Activated naive CD4-positive, alpha-beta T cell treated with anti-CD3 and anti-CD28 coated beads, Interleukin-2, amount 50 U/mL, for 72 hours (primary cell): Measurements from ENCODE around the gene DNPH1. TPM values are rescaled to one million over a fixed set of nuclear protein-coding genes. Genes with fewer than 3 reads are reported as not detected.

ENCODE experiments used
- ATAC-seq, 2 donors: fragments of 150-1000 bp; cut with Tn5 transposase; 2 replicates each; pipeline ENCODE4 v1.10.0; 2021; ENCODE audit warnings: mild to moderate bottlenecking in 2 of 2, moderate library complexity in 2 of 2
- DNase-seq, 2 donors: peaks; one replicate each; pipeline ENCODE4 v3.0.0; 2021 to 2022; ENCODE audit warnings: low spot score in 2 of 2
- H3K27ac Mint-ChIP-seq, 2 donors: one replicate each; pipeline ENCODE4 v1.8.0; 2022; ENCODE audit warnings: mild to moderate bottlenecking in 2 of 2, mixed read lengths in 2 of 2
- H3K36me3 Mint-ChIP-seq, 2 donors: one replicate each; pipeline ENCODE4 v1.8.0; 2022; ENCODE audit warnings: mixed read lengths in 2 of 2
- H3K9me3 Mint-ChIP-seq, 2 donors: one replicate each; pipeline ENCODE4 v1.8.0; 2022; ENCODE audit warnings: mixed read lengths in 2 of 2
- total RNA-seq, 2 donors: library from RNA; stranded (reverse); gene quantifications; one replicate each; pipeline ENCODE4 v1.2.3, GENCODE V29; 2022

Gene DNPH1
- total RNA-seq, 2 donors from 2014 or later: 39.3 to 73.5 TPM

DNA sequence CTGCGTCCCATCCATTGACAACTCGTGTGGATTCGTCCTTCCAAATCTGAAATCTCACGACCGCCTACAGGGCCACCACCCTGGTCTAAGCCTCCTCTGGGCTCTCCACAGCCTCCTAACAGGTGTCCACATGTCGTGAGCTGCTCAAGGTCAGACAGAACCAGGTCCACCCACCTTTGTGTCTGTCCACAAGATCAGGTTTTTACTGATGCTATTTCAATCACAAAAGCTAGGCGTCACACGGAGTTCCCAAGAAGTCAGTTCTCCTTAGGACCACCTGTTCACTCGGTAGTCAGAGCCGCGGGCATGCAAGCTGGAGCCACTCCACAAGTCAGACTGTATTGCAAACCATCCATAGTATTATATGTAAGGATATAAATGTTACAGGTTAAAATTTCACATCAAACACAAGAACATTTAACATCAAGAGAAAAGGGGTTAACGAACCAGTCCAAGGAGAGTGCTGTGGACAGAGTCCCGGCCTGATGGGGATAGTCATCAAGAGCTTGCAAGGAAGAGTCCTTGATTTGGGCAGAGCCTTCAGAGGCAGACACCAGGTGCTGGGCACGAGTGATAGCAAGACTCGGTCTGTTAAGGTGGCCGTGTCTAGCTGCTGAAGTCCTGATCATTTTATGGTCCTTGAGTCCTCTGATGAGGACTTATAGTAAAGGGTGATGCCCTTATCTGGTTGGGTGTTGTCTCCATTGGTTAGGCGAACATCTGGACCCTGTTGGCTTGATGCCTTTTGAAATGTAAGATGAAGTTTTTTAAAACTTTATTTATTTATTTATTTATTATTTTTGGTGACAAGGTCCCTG, 731 bp upstream of the DNPH1 start:
- Mint-ChIP-seq H3K36me3 (peaks cover 8 to 30% of the 10 kb centered on the region in 2 donors), H3K9me3 (no peaks in the 10 kb centered on the region), H3K27ac (peak overlapping the region; percentile 92 to 96)
- peak; percentile 9 to 16 for ATAC-seq
- DNase-seq: peak in 1 of 2 donors; percentile 44

- no peaks in the 10 kb centered on the region for H3K9me3 Mint-ChIP-seq
- DNase-seq: peak in 1 of 2 donors; percentile 53
- peaks cover 8 to 36% of the 10 kb centered on the region in 2 donors for H3K36me3 Mint-ChIP-seq
- no peak for ATAC-seq
- peak overlapping the region; percentile 60 to 95 for H3K27ac Mint-ChIP-seq
Observed at GRCh38 chr6:43226192-43226851, 3.0 kb downstream of the DNPH1 start.

DNA sequence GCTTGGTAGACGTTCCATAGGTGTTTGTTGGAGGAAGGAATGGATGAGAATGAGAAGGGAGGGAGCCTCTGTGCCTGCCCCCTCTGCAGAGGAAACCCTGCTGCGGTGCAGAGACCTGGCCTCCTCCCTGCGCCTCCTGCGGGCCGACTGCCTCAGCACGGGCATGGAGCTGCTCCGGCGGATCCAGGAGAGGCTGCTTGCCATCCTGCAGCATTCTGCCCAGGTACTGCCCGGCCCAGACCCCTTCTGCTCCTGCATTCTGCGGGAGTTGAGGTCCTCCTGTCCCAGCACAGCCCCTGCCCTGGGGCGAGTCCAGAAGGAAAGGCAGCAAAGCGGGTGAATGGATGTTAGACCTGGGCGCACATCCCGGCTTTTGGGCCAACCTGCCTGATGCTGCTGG, 6.1 kb downstream of the DNPH1 start:
- Mint-ChIP-seq H3K27ac (peak overlapping the region; percentile 91 to 99), H3K9me3 (no peaks in the 10 kb centered on the region), H3K36me3 (peaks cover 2 to 31% of the 10 kb centered on the region in 2 donors)
- DNase-seq (no peak), ATAC-seq (no peak)

- no peaks in the 10 kb centered on the region for H3K9me3 Mint-ChIP-seq
- no peak for DNase-seq
- peaks cover 0 to 25% of the 10 kb centered on the region in 2 donors for H3K36me3 Mint-ChIP-seq
- peak overlapping the region; percentile 91 to 92 for H3K27ac Mint-ChIP-seq
- ATAC-seq: no peak
Observed at GRCh38 chr6:43222418-43223059, 6.7 kb downstream of the DNPH1 start.

- Mint-ChIP-seq H3K36me3 (peaks cover 0 to 17% of the 10 kb centered on the region in 2 donors), H3K9me3 (no peaks in the 10 kb centered on the region), H3K27ac (peak overlapping the region; percentile 91 to 96)
- ATAC-seq (no peak), DNase-seq (no peak)
Observed at GRCh38 chr6:43221046-43221972, 8.0 kb downstream of the DNPH1 start.

DNA sequence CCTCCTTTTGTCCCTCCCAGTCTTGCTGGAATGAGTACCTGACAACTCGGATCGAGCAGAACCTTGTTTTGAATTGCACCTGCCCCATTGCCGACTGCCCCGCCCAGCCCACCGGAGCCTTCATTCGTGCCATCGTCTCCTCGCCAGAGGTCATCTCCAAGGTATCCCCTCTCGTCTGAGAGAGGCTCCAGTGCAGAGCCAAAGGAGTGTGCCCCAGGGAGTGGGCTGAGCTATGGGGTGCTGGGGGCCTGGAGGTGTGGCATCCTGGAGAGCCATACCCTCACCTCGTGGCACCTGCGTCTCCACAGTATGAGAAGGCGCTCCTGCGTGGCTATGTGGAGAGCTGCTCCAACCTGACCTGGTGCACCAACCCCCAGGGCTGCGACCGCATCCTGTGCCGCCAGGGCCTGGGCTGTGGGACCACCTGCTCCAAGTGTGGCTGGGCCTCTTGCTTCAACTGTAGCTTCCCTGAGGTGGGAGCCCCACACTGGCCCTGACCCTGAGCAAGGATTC, 8.8 kb downstream of the DNPH1 start:
- peaks cover 0 to 9% of the 10 kb centered on the region in 2 donors for H3K36me3 Mint-ChIP-seq
- DNase-seq: no peak
- ATAC-seq: no peak
- peak overlapping the region; percentile 91 to 96 for H3K27ac Mint-ChIP-seq
- no peaks in the 10 kb centered on the region for H3K9me3 Mint-ChIP-seq

- DNase-seq (no peak), ATAC-seq (no peak)
- no peaks in the 10 kb centered on the region for H3K9me3 Mint-ChIP-seq
- no peak overlapping the region for H3K27ac Mint-ChIP-seq
- H3K36me3 Mint-ChIP-seq: peaks cover 0 to 6% of the 10 kb centered on the region in 2 donors
Observed at GRCh38 chr6:43219814-43220213, 9.5 kb downstream of the DNPH1 start.

DNA sequence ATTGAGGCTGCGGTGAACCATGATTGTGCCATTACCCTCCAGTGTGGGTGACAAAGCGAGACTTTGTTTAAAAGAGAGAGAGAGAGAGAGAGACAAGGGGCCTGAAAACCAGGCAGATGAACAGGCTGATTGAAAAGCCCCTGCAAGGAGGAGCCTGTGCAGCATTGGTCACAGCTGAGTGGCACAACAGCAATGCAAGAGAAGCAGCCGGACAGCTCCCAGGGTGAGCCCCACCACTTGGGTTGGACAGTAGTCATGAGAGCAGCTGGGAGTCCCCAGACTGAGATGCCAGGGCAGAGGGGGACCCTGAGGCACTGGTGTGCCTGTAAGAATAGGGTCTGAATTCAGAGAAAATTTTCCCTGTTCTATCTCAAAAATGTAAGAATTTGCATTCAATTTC, 10.2 kb downstream of the DNPH1 start:
- Mint-ChIP-seq H3K27ac (peak overlapping the region in 1 of 2 donors; percentile 13), H3K9me3 (no peaks in the 10 kb centered on the region), H3K36me3 (peaks cover 0 to 6% of the 10 kb centered on the region in 2 donors)
- ATAC-seq (no peak), DNase-seq (no peak)

GRCh38 chr6:43217351-43217750, 11.9 kb downstream of the DNPH1 start:
- ATAC-seq (no peak), DNase-seq (no peak)
- Mint-ChIP-seq H3K36me3 (no peaks in the 10 kb centered on the region), H3K27ac (peak overlapping the region in 1 of 2 donors; percentile 12), H3K9me3 (no peaks in the 10 kb centered on the region)

DNA sequence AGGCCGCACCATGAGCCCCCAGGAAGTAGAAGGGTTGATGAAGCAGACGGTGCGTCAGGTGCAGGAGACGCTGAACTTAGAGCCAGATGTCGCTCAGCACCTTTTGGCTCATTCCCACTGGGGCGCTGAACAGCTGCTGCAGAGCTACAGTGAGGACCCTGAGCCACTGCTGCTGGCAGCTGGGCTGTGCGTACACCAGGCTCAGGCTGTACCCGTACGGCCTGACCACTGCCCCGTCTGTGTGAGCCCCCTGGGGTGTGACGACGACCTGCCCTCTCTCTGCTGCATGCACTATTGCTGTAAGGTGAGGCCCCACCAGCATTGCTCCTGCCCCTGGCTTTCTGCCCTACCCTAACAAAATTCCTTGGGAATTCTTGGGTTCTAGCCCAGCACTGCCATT, 13.1 kb downstream of the DNPH1 start:
- ATAC-seq (no peak), DNase-seq (no peak)
- H3K27ac Mint-ChIP-seq: peak overlapping the region in 1 of 2 donors; percentile 21
- H3K9me3 Mint-ChIP-seq: no peaks in the 10 kb centered on the region
- H3K36me3 Mint-ChIP-seq: no peaks in the 10 kb centered on the region

DNA sequence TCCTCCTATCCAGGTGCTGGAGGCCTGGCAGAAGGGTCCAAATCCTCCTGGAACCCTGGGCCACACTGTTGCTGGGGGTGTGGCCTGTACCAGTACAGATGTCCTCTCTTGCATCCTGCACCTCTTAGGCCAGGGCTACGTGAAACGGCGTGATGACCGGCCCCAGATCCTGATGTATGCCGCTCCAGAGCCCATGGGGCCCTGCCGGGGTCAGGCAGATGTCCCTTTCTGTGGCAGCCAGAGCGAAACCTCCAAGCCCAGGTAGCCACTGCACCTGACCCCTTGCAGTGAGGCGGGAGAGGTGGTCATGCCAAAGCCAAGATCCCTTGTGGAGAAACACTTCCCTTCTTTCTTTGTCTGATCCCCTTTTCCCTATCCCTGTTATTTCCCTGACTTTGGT, 14.2 kb downstream of the DNPH1 start:
- no peak for DNase-seq
- H3K27ac Mint-ChIP-seq: no peak overlapping the region
- H3K9me3 Mint-ChIP-seq: no peaks in the 10 kb centered on the region
- no peak for ATAC-seq
- H3K36me3 Mint-ChIP-seq: no peaks in the 10 kb centered on the region

DNA sequence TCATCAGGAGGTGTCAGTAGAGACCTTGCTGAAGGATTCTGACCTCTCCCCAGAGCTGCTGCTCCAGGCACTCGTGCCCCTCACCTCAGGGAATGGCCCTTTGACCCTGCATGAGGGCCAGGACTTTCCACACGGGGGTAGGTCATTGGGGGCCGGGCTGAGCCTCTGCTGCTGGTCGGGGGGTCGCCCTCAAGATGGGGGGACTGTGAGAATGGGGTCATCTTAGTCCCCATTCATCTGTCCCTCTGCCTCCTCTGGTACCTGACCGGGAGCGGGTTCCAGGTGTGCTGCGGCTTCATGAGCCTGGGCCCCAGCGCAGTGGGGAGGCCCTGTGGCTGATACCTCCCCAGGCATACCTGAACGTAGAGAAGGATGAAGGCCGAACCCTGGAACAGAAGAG, 15.8 kb downstream of the DNPH1 start:
- Mint-ChIP-seq H3K27ac (no peak overlapping the region), H3K36me3 (no peaks in the 10 kb centered on the region), H3K9me3 (no peaks in the 10 kb centered on the region)
- DNase-seq (no peak), ATAC-seq (no peak)

DNA sequence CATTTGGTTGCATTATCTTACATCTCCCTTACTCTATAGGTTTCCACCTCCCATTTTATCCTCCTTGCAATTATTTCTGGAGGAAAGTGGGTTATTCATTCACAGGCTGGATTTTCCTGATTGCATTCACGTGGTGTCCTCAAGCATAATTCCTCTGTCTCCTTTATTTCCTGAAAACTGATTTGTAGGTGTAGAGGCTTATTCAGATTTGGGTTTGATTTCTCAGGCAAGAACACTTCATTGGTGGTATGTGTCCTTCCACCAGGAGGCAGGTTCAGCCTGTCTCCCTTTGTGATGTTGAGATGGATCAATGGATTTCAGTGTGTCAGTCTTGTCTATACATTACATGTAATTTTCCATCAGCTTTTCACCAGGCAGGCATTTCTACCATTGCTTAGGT, 17.3 kb downstream of the DNPH1 start:
- H3K36me3 Mint-ChIP-seq: no peaks in the 10 kb centered on the region
- DNase-seq: no peak
- peak overlapping the region in 1 of 2 donors; percentile 19 for H3K27ac Mint-ChIP-seq
- H3K9me3 Mint-ChIP-seq: no peaks in the 10 kb centered on the region
- ATAC-seq: no peak

GRCh38 chr6:43207286-43207685, 22.0 kb downstream of the DNPH1 start:
- Mint-ChIP-seq H3K36me3 (peaks cover 0 to 9% of the 10 kb centered on the region in 2 donors), H3K9me3 (no peaks in the 10 kb centered on the region), H3K27ac (no peak overlapping the region)
- no peak for DNase-seq
- no peak for ATAC-seq

GRCh38 chr6:43205849-43206248, 23.4 kb downstream of the DNPH1 start:
- ATAC-seq (no peak), DNase-seq (no peak)
- H3K9me3 Mint-ChIP-seq: no peaks in the 10 kb centered on the region
- peak overlapping the region in 1 of 2 donors; percentile 75 for H3K27ac Mint-ChIP-seq
- H3K36me3 Mint-ChIP-seq: peaks cover 0 to 9% of the 10 kb centered on the region in 2 donors
